Measurements from ENCODE around the gene KRT4. TPM values are rescaled to one million over a fixed set of nuclear protein-coding genes. Genes with fewer than 3 reads are reported as not detected.

KRT4 gene
- total RNA-seq, 2 donors from 2014 or later, result not detected

GRCh38 chr12:52807544-52808470 is 6.1 kb downstream of the KRT4 start:
- TF ChIP-seq CTCF (conservative IDR thresholded peaks at IDR 0.05), result peak; percentile 17
- H3K4me1 Mint-ChIP-seq, result peaks cover 7% of the 10 kb centered on the region
- no peak overlapping the region for H3K4me3 Mint-ChIP-seq
- no peak overlapping the region for H3K4me3 ChIP-seq (ENCODE audit: low read length)
- H3K36me3 ChIP-seq (ENCODE audit: control insufficient read depth, insufficient read depth, low read length), result no peaks in the 10 kb centered on the region
- DNase-seq, result peak; percentile 67
- H3K9me3 ChIP-seq (ENCODE audit: control insufficient read depth, low read length), result no peaks in the 10 kb centered on the region
- no peaks in the 10 kb centered on the region for H3K4me1 ChIP-seq (ENCODE audit: control insufficient read depth, insufficient read depth, low read length)
- H3K27ac Mint-ChIP-seq, result no peak overlapping the region
- H3K27me3 ChIP-seq (ENCODE audit: control insufficient read depth, insufficient read depth, low read length, poor library complexity, severe bottlenecking), result no peaks in the 10 kb centered on the region
- H3K9me3 Mint-ChIP-seq, result no peaks in the 10 kb centered on the region
- no peak overlapping the region for H3K9ac ChIP-seq (ENCODE audit: extremely low read depth, low read length, poor library complexity, severe bottlenecking)
- H3K36me3 Mint-ChIP-seq (ENCODE audit: low read depth), result no peaks in the 10 kb centered on the region
- 84 to 88% methylated on average over 14 to 16 of the region's 16 CpGs for WGBS, 2 experiments (ENCODE audit: insufficient coverage in 1 of 2, insufficient read length in 1 of 2)
- peaks cover 18% of the 10 kb centered on the region for H3K27me3 Mint-ChIP-seq (ENCODE audit: insufficient read depth)
- no peak overlapping the region for H3K27ac ChIP-seq (ENCODE audit: low read depth, low read length)

- H3K4me1 ChIP-seq (ENCODE audit: control insufficient read depth, insufficient read depth, low read length), result no peaks in the 10 kb centered on the region
- no peak overlapping the region for H3K9ac ChIP-seq (ENCODE audit: extremely low read depth, low read length, poor library complexity, severe bottlenecking)
- Mint-ChIP-seq H3K9me3 (no peaks in the 10 kb centered on the region), H3K27ac (no peak overlapping the region), H3K4me1 (peaks cover 7% of the 10 kb centered on the region), H3K27me3 (ENCODE audit: insufficient read depth) (peaks cover 16% of the 10 kb centered on the region), H3K36me3 (ENCODE audit: low read depth) (no peaks in the 10 kb centered on the region), H3K4me3 (no peak overlapping the region)
- DNase-seq, result no peak
- no peaks in the 10 kb centered on the region for H3K36me3 ChIP-seq (ENCODE audit: control insufficient read depth, insufficient read depth, low read length)
- no peaks in the 10 kb centered on the region for H3K9me3 ChIP-seq (ENCODE audit: control insufficient read depth, low read length)
- no peaks in the 10 kb centered on the region for H3K27me3 ChIP-seq (ENCODE audit: control insufficient read depth, insufficient read depth, low read length, poor library complexity, severe bottlenecking)
- H3K4me3 ChIP-seq (ENCODE audit: low read length), result no peak overlapping the region
- WGBS, 2 experiments (ENCODE audit: insufficient coverage in 1 of 2, insufficient read length in 1 of 2), result 74 to 91% methylated on average over 6 to 11 of the region's 11 CpGs
- TF ChIP-seq CTCF (conservative IDR thresholded peaks at IDR 0.05), result no peak
- no peak overlapping the region for H3K27ac ChIP-seq (ENCODE audit: low read depth, low read length)
These were observed 6.9 kb downstream of the KRT4 start for GRCh38 chr12:52806821-52807543.

GRCh38 chr12:52806169-52806811 is 7.6 kb downstream of the KRT4 start:
- no peak overlapping the region for H3K9ac ChIP-seq (ENCODE audit: extremely low read depth, low read length, poor library complexity, severe bottlenecking)
- H3K27ac ChIP-seq (ENCODE audit: low read depth, low read length), result no peak overlapping the region
- H3K4me3 ChIP-seq (ENCODE audit: low read length), result no peak overlapping the region
- no peak for TF ChIP-seq CTCF (conservative IDR thresholded peaks at IDR 0.05)
- H3K27ac Mint-ChIP-seq, result no peak overlapping the region
- no peaks in the 10 kb centered on the region for H3K4me1 ChIP-seq (ENCODE audit: control insufficient read depth, insufficient read depth, low read length)
- no peaks in the 10 kb centered on the region for H3K9me3 Mint-ChIP-seq
- H3K27me3 ChIP-seq (ENCODE audit: control insufficient read depth, insufficient read depth, low read length, poor library complexity, severe bottlenecking), result no peaks in the 10 kb centered on the region
- peaks cover 16% of the 10 kb centered on the region for H3K27me3 Mint-ChIP-seq (ENCODE audit: insufficient read depth)
- H3K36me3 ChIP-seq (ENCODE audit: control insufficient read depth, insufficient read depth, low read length), result no peaks in the 10 kb centered on the region
- DNase-seq, result no peak
- no peaks in the 10 kb centered on the region for H3K36me3 Mint-ChIP-seq (ENCODE audit: low read depth)
- 75 to 96% methylated on average over 1 to 3 of the region's 3 CpGs for WGBS, 2 experiments (ENCODE audit: insufficient coverage in 1 of 2, insufficient read length in 1 of 2)
- peaks cover 7% of the 10 kb centered on the region for H3K4me1 Mint-ChIP-seq
- H3K9me3 ChIP-seq (ENCODE audit: control insufficient read depth, low read length), result no peaks in the 10 kb centered on the region
- H3K4me3 Mint-ChIP-seq, result no peak overlapping the region
